ENCODE results near the gene SPRR2B.
"Not testable (repeated sequence)": the region's sequence is repeated elsewhere in the genome, so short reads cannot be mapped to it uniquely, and the experiment has no call there.

SPRR2B gene

GRCh38 chr1:153058154-153058553 is 13.3 kb downstream of the SPRR2B start:
- Histone ChIP-seq H3K4me3 (ENCODE audit: insufficient read length, low read depth) (no peak overlapping the region), H3K36me3 (ENCODE audit: insufficient read depth, insufficient read length, low read length) (no peaks in the 10 kb centered on the region), H3K9me3 (ENCODE audit: insufficient read depth, low read length) (no peaks in the 10 kb centered on the region), H3K9ac (ENCODE audit: insufficient read length, low read depth) (no peak overlapping the region), H3K27me3 (ENCODE audit: insufficient read depth, insufficient read length) (no peaks in the 10 kb centered on the region), H3K4me1 (ENCODE audit: insufficient read depth, insufficient read length) (no peaks in the 10 kb centered on the region)
- TF ChIP-seq YY1 (IDR thresholded peaks at IDR 0.05; ENCODE audit: insufficient read depth, insufficient read length), result no peak
- no peak for TF ChIP-seq ZNF274 (IDR thresholded peaks at IDR 0.05; ENCODE audit: low read depth, low read length)
- no peak for TF ChIP-seq SUZ12 (IDR thresholded peaks at IDR 0.05; ENCODE audit: extremely low read depth, insufficient read depth, insufficient read length)
- no peak for DNase-seq (ENCODE audit: low read depth, low spot score)

- Histone ChIP-seq H3K4me1 (ENCODE audit: insufficient read depth, insufficient read length) (no peaks in the 10 kb centered on the region), H3K4me3 (ENCODE audit: insufficient read length, low read depth) (no peak within 1 kb of the TSS), H3K9ac (ENCODE audit: insufficient read length, low read depth) (no peak within 1 kb of the TSS), H3K36me3 (ENCODE audit: insufficient read depth, insufficient read length, low read length) (no peaks in the 10 kb centered on the region), H3K27me3 (ENCODE audit: insufficient read depth, insufficient read length) (no peaks in the 10 kb centered on the region), H3K9me3 (ENCODE audit: insufficient read depth, low read length) (no peaks in the 10 kb centered on the region)
- TF ChIP-seq ZNF274 (IDR thresholded peaks at IDR 0.05; ENCODE audit: low read depth, low read length), result no peak
- TF ChIP-seq SUZ12 (IDR thresholded peaks at IDR 0.05; ENCODE audit: extremely low read depth, insufficient read depth, insufficient read length), result no peak
- TF ChIP-seq YY1 (IDR thresholded peaks at IDR 0.05; ENCODE audit: insufficient read depth, insufficient read length), result no peak
- no peak for DNase-seq (ENCODE audit: low read depth, low spot score)
Measured at GRCh38 chr1:153057375-153057774, 14.0 kb downstream of the SPRR2B start, which contains the start of gene SPRR2A. TSS of gene SPRR2A (minus strand) at chr1:153057512. CDS start at chr1:153056735, 777 bp downstream.

GRCh38 chr1:153056111-153056510 is 15.3 kb downstream of the SPRR2B start:
- H3K4me3 ChIP-seq (ENCODE audit: insufficient read length, low read depth); H3K4me1 ChIP-seq (ENCODE audit: insufficient read depth, insufficient read length); H3K27me3 ChIP-seq (ENCODE audit: insufficient read depth, insufficient read length); H3K36me3 ChIP-seq (ENCODE audit: insufficient read depth, insufficient read length, low read length); DNase-seq (ENCODE audit: low read depth, low spot score); H3K9me3 ChIP-seq (ENCODE audit: insufficient read depth, low read length); H3K9ac ChIP-seq (ENCODE audit: insufficient read length, low read depth): not testable (repeated sequence)

GRCh38 chr1:153049211-153049610 is 22.2 kb downstream of the SPRR2B start:
- DNase-seq (ENCODE audit: low read depth, low spot score), result no peak
- Histone ChIP-seq H3K9ac (ENCODE audit: insufficient read length, low read depth) (no peak overlapping the region), H3K9me3 (ENCODE audit: insufficient read depth, low read length) (no peaks in the 10 kb centered on the region), H3K4me1 (ENCODE audit: insufficient read depth, insufficient read length) (no peaks in the 10 kb centered on the region), H3K4me3 (ENCODE audit: insufficient read length, low read depth) (no peak overlapping the region), H3K36me3 (ENCODE audit: insufficient read depth, insufficient read length, low read length) (no peaks in the 10 kb centered on the region), H3K27me3 (ENCODE audit: insufficient read depth, insufficient read length) (no peaks in the 10 kb centered on the region)
- no peak for TF ChIP-seq ZNF274 (IDR thresholded peaks at IDR 0.05; ENCODE audit: low read depth, low read length)
- TF ChIP-seq SUZ12 (IDR thresholded peaks at IDR 0.05; ENCODE audit: extremely low read depth, insufficient read depth, insufficient read length), result no peak
- TF ChIP-seq YY1 (IDR thresholded peaks at IDR 0.05; ENCODE audit: insufficient read depth, insufficient read length), result no peak

- Histone ChIP-seq H3K4me3 (ENCODE audit: insufficient read length, low read depth) (no peak within 1 kb of the TSS), H3K4me1 (ENCODE audit: insufficient read depth, insufficient read length) (no peaks in the 10 kb centered on the region), H3K9me3 (ENCODE audit: insufficient read depth, low read length) (no peaks in the 10 kb centered on the region), H3K27me3 (ENCODE audit: insufficient read depth, insufficient read length) (no peaks in the 10 kb centered on the region), H3K36me3 (ENCODE audit: insufficient read depth, insufficient read length, low read length) (no peaks in the 10 kb centered on the region), H3K9ac (ENCODE audit: insufficient read length, low read depth) (no peak within 1 kb of the TSS)
- DNase-seq (ENCODE audit: low read depth, low spot score), result no peak
- TF ChIP-seq YY1 (IDR thresholded peaks at IDR 0.05; ENCODE audit: insufficient read depth, insufficient read length), result no peak
- TF ChIP-seq ZNF274 (IDR thresholded peaks at IDR 0.05; ENCODE audit: low read depth, low read length), result no peak
- TF ChIP-seq SUZ12 (IDR thresholded peaks at IDR 0.05; ENCODE audit: extremely low read depth, insufficient read depth, insufficient read length), result no peak
Measured at GRCh38 chr1:153040950-153041631, 30.3 kb downstream of the SPRR2B start, which contains the start of gene SPRR2D. TSS of gene SPRR2D (minus strand) at chr1:153041120. CDS start at chr1:153040346, 774 bp downstream.

- Histone ChIP-seq H3K36me3 (ENCODE audit: insufficient read depth, insufficient read length, low read length) (no peaks in the 10 kb centered on the region), H3K27me3 (ENCODE audit: insufficient read depth, insufficient read length) (no peaks in the 10 kb centered on the region), H3K9me3 (ENCODE audit: insufficient read depth, low read length) (no peaks in the 10 kb centered on the region), H3K9ac (ENCODE audit: insufficient read length, low read depth) (no peak overlapping the region), H3K4me1 (ENCODE audit: insufficient read depth, insufficient read length) (peaks cover 2% of the 10 kb centered on the region), H3K4me3 (ENCODE audit: insufficient read length, low read depth) (no peak overlapping the region)
- DNase-seq (ENCODE audit: low read depth, low spot score), result no peak
- TF ChIP-seq ZNF274 (IDR thresholded peaks at IDR 0.05; ENCODE audit: low read depth, low read length), result no peak
- no peak for TF ChIP-seq SUZ12 (IDR thresholded peaks at IDR 0.05; ENCODE audit: extremely low read depth, insufficient read depth, insufficient read length)
- TF ChIP-seq YY1 (IDR thresholded peaks at IDR 0.05; ENCODE audit: insufficient read depth, insufficient read length), result no peak
Measured at GRCh38 chr1:153035211-153035610, 36.2 kb downstream of the SPRR2B start.

- peak; percentile 69 for DNase-seq (ENCODE audit: low read depth, low spot score)
- Histone ChIP-seq H3K36me3 (ENCODE audit: insufficient read depth, insufficient read length, low read length) (no peaks in the 10 kb centered on the region), H3K27me3 (ENCODE audit: insufficient read depth, insufficient read length) (no peaks in the 10 kb centered on the region), H3K9me3 (ENCODE audit: insufficient read depth, low read length) (no peaks in the 10 kb centered on the region), H3K4me3 (ENCODE audit: insufficient read length, low read depth) (no peak overlapping the region), H3K4me1 (ENCODE audit: insufficient read depth, insufficient read length) (peaks cover 2% of the 10 kb centered on the region), H3K9ac (ENCODE audit: insufficient read length, low read depth) (no peak overlapping the region)
- no peak for TF ChIP-seq ZNF274 (IDR thresholded peaks at IDR 0.05; ENCODE audit: low read depth, low read length)
- TF ChIP-seq YY1 (IDR thresholded peaks at IDR 0.05; ENCODE audit: insufficient read depth, insufficient read length), result no peak
- TF ChIP-seq SUZ12 (IDR thresholded peaks at IDR 0.05; ENCODE audit: extremely low read depth, insufficient read depth, insufficient read length), result no peak
Measured at GRCh38 chr1:153032677-153033308, 38.6 kb downstream of the SPRR2B start.
